ENCODE measurements around the gene GBA3.

Gene GBA3

DNA sequence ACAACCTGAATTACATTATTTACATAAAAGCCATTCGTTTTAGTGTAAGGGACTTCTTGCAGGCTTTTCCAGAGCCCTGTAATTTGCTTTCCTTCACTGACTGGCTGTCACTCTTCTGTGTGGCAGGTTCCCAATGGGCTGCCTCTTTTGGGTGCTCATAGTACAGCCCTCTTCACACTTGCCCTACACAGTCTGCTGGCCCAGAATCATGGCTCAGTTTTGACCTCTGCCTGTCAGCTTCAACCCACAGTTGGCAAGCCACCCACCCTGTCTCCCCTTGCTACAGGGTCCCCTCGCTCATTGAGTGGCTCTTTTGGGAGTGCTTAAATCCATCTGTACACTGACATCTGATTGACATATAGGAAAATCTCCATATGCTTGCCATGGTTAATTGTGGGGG is 97.9 kb downstream of the GBA3 start:
- no peak for DNase-seq

DNA sequence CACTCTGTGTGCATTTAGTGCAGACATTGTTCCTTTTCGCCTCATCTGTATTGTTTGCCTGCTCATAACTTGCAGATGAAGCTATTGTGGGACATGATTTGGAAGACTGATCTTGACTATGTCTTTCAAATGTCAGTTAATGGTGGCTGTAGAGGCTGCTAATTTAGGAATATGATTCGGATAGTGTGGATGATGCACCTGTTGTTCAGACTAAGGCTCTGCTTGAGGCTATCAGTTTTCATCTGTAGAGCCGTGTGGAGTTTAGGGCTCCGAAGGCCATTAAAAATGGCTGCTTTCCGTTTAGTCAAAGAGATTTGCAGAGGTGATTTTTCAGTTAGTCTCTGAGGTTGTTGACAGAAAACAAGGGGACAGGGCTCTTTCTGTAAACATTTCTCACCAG is 102.0 kb downstream of the GBA3 start:
- DNase-seq, result no peak

DNA sequence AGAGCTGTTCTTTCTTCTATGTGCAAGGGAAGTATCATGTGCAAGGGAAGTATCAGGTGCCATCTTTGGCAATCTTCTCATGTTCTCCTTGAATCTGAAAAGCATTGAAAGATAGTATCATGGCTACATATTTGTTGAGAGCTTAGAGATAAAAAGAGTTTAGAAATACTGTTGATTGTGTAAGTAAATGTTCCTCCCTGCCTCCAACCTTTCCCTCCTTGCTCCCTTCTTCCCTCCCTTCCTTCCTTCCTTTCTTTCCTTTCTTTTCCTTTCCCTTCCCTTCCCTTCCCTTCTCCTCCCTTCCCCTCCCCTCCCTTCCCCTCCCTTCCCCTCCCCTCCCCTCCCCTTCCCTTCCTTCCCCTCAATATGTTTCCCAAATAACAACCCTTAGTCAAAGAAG is 108.7 kb downstream of the GBA3 start:
- DNase-seq, result no peak

DNA sequence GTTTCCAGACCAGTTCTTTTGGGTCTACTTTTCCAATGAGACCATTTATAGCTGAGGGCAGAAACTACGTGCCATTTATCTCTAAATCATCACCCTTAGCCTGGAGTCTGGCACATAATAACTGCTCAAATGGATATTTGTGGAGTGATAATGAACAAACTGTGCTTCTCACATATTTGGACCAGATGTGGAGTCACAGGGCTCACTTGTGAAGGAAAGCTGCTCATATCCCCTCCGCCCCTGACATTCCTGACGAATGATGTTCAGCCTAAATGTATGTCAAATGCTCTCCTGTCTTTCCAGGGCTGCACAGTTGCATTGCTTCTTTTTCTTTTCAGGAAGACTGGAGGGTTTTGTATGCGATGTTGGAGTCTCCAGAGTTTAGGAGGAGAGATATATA is 110.1 kb downstream of the GBA3 start:
- DNase-seq, result no peak

DNA sequence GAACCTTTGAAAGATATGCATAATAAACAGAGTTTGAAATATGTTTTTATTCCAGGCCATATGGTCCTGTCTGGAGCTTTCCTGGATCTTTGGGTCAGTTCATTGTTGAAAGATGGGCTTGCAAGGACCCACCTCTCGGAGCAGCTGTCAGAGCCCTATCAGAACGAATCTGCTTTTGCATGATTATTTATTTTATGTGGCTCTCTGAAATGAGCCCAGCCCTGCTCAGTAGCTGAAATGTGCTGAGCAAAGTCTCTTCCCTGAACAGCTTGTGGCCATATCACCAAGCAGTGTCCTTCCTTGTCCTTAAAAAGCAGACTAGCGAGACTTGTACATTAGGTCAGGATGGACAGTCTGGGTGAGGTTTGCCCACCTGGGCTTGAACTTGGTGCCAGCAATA is 110.8 kb downstream of the GBA3 start:
- DNase-seq, result no peak

DNA sequence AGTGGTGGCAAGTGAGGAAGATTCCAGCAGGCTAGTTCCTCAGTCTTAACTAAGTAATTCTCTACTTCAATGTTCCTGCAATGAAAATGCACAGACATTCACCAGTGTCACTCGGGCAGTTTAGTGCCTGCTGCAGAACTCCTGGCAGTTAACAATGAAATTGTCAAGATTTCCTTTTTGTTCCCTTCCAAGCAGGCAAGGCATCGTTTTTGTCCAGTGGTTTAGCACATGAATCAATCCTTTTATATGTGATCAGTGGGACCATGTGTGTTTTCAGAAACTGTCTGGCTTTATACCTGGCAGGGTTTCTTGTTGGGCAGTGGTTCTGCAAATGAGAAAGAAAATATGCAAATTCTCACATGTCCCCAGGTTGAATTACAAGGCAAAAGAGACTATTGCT is 122.2 kb downstream of the GBA3 start:
- DNase-seq, result no peak

DNA sequence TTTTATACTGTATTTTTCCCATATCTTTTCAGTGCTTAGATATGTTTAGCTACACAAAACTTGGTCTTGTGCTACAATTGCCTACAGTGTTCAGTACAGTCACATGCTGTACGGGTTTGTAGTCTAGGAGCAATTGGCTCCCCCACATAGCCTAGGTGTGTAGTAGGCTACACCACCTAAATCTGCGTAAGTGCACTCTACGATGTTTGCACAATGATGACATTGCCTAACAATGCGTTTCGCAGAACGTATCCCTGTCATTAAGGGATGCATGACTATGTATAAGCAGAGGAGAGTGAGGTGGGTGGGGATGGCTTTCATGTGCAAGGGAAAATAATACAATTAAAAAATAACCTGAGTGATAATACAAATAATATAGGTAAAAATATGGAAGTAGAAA is 131.4 kb downstream of the GBA3 start:
- DNase-seq, result no peak

DNA sequence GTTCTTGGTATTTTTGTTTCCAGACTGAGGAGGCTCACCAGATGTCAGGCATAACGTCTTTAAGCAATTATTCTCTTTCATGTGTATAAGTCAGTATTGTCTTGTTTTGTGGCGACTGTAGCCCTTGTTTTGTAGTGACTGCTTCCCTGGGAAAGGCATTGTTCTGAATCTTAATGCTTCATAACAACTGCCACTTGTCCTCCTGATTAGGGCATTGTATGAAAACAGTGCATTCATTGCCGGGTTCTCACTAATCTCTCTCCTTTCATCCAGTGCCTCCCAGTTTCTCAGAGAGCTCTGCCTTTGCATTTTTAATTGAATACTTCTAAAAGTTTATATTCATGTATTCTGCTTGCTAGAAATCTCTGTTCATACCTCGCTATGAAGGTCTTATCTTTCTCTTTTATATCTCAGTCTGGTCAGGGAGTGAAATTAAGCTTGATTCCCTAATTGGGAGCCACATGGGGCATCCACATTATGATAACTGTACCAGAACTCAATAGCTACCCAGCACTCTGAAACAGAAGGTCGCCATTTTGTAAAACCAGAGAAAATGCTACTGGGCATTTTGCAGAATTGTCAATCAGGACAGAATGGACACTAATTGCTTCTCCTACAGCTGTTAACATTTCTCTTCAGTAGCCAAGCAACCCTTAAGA is 149.8 kb downstream of the GBA3 start:
- DNase-seq, result no peak

DNA sequence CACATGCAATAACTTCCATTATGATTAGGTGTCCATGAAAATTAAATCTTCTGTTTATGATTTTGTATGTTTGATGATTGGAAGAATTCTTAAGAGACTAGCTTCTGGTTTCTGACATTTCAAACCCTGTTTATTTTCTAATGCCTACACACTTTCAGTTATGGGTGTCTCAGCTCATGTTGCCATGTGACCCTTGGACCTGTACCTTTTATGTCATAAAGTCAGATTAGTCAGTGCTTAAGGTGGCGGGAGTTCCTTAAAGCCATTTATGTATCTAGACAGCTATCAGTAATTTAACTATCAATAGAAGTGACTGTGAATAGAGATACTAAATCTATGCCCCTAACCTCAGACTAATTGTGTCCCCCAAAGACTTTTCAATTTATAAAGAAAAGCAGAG is 155.6 kb downstream of the GBA3 start:
- DNase-seq, result no peak

DNA sequence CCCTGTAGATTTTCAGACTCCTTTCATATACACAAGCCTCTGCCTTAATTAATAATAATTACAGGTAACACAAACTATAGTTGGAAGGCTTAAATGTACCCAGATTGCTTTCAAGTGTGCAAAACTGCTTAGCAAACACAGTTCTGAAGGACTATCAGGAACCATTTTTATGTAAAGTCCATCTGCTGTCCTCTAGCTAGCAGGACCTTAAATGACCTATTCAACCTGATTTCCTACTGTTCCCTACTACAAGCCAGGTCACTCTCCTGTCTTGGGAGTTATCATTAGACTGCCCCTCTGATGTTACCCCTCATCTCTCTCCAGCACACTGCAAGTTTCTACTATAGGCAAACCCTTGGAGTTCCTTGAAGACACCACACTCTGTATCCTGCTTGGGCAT is 157.3 kb downstream of the GBA3 start:
- no peak for DNase-seq

DNA sequence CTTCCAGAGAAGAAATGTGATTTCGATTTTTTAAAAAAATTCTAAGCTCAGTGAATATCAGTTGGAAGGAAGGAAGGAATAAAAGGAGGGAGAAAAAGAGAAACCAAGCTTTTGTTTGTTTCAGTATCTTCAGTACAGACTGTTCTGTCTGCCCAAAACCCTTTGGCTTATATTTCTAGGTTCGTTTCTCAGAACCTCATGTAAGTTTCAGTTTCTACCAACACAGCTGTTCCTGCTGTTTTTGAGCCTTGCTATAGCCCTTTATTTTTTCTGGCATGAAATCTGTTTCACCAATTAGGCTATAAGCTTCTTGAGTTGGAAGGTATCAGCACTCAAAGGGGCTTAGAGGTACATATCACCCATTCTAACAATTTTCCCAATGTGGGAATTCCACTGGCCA is 157.9 kb downstream of the GBA3 start:
- no peak for DNase-seq

DNA sequence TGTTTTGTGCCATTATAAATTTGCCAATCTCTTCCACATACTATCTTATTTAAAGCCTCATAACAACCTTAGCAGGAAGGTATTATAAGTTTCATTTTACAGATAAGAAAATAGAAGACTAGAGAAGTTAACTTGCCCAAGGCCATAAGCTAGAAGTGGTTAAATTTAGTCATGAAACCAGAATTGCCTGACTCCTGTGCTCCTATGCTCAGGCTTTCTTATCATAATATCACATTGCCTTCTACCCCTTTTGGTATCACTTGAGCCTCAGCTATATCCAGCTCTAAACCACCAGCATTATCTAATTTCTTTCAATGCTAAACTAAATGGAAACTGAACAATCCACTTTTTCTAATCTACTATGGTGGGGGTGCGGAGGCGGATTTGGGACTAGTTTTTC is 164.7 kb downstream of the GBA3 start:
- no peak for DNase-seq

DNA sequence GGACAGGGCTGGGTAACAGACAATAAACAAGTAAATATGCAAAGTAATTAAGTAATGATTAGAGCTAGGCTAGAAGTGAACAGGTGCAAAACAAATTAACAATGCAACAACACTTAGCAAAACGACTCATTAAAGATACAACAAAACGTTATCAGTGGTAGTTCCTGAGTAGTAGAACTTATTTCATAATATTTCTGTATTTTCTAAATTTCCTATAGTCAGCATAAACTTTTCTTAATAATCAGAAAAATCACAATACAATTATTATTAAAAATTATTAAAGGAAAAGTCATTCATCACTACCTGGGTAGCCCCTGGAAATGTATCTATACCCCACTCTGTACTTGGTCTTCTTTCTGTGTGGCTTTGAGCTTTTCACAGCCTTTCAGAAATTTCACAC is 166.6 kb downstream of the GBA3 start:
- DNase-seq, result no peak

Data from suppressor macrophage treated with lipopolysaccharide for 4 hours (primary cell).